ENCODE data around the gene RPL35A.

RPL35A gene

DNA sequence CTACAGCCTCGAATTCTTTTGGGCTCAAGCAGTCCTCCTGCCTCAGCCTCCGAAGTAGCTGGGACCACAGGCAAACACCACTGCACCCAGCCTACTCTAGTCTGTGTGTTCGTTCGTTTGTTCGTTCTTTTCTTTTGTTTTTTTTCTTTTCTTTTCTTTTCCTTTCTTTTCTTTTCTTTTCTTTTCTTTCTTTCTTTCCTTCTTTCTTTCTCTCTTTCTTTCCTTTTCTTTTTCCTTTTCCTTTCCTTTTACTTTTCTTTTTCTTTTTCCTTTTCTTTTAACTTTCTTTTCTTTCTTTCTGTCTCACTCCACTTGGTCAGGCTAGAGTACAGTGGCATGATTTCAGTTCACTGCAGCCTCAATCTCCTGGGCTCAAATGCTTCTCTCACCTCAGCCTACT lies 46.9 kb downstream of the RPL35A start:
- no peak for DNase-seq

DNA sequence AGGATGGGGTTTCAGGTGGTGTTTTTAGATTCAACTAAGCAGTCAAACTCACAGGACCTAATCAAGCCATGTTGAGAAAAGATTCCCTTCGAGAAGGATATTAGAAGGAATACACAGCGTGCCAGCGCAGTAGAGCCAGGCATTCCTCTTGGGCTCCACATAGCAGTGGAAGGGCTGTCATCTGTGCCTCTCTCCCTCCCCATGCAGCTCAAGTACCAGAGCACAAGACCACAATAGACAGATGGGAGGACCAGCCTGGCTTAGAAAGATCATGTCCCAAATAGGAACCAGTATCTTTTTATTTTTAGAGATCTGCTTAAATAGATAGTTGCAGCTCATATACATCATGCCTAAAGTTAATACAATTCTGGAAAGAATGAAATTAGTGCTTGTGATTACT lies 47.9 kb downstream of the RPL35A start:
- DNase-seq, result no peak
